Upper lobe of left lung (tissue), 6 donors: ENCODE results near the gene SPEN. TPM values are rescaled to one million over a fixed set of nuclear protein-coding genes. Genes with fewer than 3 reads are reported as not detected.
"Not testable (repeated sequence)": the region's sequence is repeated elsewhere in the genome, so short reads cannot be mapped to it uniquely, and the experiment has no call there.

Experiments used
- ATAC-seq, 2 donors: fragments of 200-7000 bp; cut with Tn5 transposase; one replicate each; pipeline ENCODE4 v1.9.1; 2022; ENCODE audit warnings: mild to moderate bottlenecking in 2 of 2, moderate library complexity in 2 of 2; ENCODE audit not compliant: low FRiP score in 2 of 2
- DNase-seq, 2 donors: peaks; one replicate each; pipeline ENCODE4 v3.0.0-alpha.2; 2019 to 2020
- H3K27ac ChIP-seq, 4 donors: fragments of 200-600 bp; sonication (generic); one replicate each; pipeline ENCODE4 v1.5.1; 2016 to 2019
- H3K27me3 ChIP-seq, 4 donors: fragments of 200-600 bp; sonication (generic); one replicate each; pipeline ENCODE4 v1.5.1; 2017 to 2019
- H3K36me3 ChIP-seq, 4 donors: fragments of 200-600 bp; sonication (generic); one replicate each; pipeline ENCODE4 v1.5.1; 2016 to 2019
- H3K4me1 ChIP-seq, 4 donors: fragments of 200-600 bp; sonication (generic); one replicate each; pipeline ENCODE4 v1.5.1; 2018 to 2019
- H3K4me3 ChIP-seq, 4 donors: fragments of 200-600 bp; sonication (generic); one replicate each; pipeline ENCODE4 v1.5.1; 2017 to 2019; ENCODE audit warnings: mild to moderate bottlenecking in 2 of 4, moderate library complexity in 1 of 4
- H3K9me3 ChIP-seq, 4 donors: fragments of 200-600 bp; sonication (generic); one replicate each; pipeline ENCODE4 v1.5.1; 2018 to 2019
- EP300 ChIP-seq, 4 donors: sonication (generic); formaldehyde crosslinking; IDR thresholded peaks; one replicate each; pipeline ENCODE4 v1.5.1; 2017; ENCODE audit warnings: antibody characterized with exemption in 4 of 4, control low read depth in 2 of 4
- POLR2A ChIP-seq, 4 donors: fragments of 450-650 bp; IDR thresholded peaks; one replicate each; pipeline ENCODE4 v1.5.1; 2016 to 2017; ENCODE audit warnings: antibody characterized with exemption in 4 of 4, mild to moderate bottlenecking in 2 of 4
- POLR2AphosphoS5 ChIP-seq, 2 donors: sonication (generic); formaldehyde crosslinking; IDR thresholded peaks; one replicate each; pipeline ENCODE4 v1.5.1; 2017; ENCODE audit warnings: antibody characterized with exemption in 2 of 2
- WGBS, 2 donors: methylation state at CpG; one replicate each; pipeline ENCODE4 v1.1.5; 2017 to 2018; 5-methylcytosine and 5-hydroxymethylcytosine counted together
- total RNA-seq, 6 donors: library from RNA; depleted of rRNA in 4 of 6; stranded (reverse); fragments of >200 nt in 4 of 6; gene quantifications; one replicate each; pipeline versions ENCODE4 v1.1.0 to v1.2.1, GENCODE V29; 2016 to 2021
- TF ChIP-seq, protein P1 (sequence below), 6 experiments: fragments of 450-650 bp in 4 of 6; fragments of 200-600 bp in 2 of 6; sonication (generic) in 2 of 6; IDR thresholded peaks; one replicate each; pipeline ENCODE4 v1.5.1; 2016 to 2019; ENCODE audit warnings: antibody characterized with exemption in 6 of 6
- donor health status: DM: no; HTN: no; CAD: no; lungs with moderate emphysema.
- donor health status: DM: no; HTN: yes; CAD: no; lungs with severe emphysema.

The SPEN gene
- total RNA-seq, 6 donors from 2014 or later = 41.5 to 73.3 (median 51.3) TPM

DNA sequence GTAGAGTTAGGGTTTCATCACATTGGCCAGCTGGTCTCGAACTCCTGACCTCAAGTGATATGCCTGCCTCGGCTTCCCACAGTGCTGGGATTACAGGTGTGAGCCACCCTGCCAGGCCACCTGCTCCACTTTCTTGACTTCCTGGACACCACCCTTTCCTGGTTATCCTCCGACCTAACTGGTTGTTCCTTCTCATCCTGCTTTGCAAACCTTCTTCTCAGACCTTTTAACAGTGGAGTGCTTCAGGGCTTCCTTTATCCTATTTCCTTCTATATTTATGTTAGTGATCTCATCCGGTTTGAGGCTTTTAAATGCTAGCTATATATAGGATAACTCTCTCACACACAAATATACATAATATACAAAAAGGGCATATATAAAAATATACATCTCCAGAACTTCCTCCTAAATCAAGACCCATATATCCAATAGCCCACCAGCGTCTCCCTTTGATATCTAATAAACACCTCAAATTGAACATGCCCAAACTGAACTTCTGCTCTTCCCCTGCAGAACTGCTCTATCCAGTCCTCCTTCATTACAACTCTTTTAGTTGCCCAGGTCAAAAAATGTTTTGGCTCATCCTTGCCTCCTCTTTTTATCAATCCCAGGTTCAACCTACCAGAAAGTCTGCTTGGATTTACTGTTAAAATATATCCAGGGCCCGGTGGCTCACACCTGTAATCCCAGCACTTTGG lies 20.5 kb upstream of the SPEN start:
- ATAC-seq (no peak), DNase-seq (no peak)
- H3K9me3 ChIP-seq = no peaks in the 10 kb centered on the region
- H3K27ac ChIP-seq = no peak overlapping the region
- TF ChIP-seq POLR2A (IDR thresholded peaks at IDR 0.05) (no peak), EP300 (IDR thresholded peaks at IDR 0.05) (no peak), POLR2AphosphoS5 (IDR thresholded peaks at IDR 0.05) (no peak)
- TF ChIP-seq, protein P1, sequence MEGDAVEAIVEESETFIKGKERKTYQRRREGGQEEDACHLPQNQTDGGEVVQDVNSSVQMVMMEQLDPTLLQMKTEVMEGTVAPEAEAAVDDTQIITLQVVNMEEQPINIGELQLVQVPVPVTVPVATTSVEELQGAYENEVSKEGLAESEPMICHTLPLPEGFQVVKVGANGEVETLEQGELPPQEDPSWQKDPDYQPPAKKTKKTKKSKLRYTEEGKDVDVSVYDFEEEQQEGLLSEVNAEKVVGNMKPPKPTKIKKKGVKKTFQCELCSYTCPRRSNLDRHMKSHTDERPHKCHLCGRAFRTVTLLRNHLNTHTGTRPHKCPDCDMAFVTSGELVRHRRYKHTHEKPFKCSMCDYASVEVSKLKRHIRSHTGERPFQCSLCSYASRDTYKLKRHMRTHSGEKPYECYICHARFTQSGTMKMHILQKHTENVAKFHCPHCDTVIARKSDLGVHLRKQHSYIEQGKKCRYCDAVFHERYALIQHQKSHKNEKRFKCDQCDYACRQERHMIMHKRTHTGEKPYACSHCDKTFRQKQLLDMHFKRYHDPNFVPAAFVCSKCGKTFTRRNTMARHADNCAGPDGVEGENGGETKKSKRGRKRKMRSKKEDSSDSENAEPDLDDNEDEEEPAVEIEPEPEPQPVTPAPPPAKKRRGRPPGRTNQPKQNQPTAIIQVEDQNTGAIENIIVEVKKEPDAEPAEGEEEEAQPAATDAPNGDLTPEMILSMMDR (IDR thresholded peaks at IDR 0.05) = no peak
- H3K4me1 ChIP-seq = peaks cover 0 to 8% (median 4%) of the 10 kb centered on the region in 4 donors
- H3K27me3 ChIP-seq = no peaks in the 10 kb centered on the region
- no peaks in the 10 kb centered on the region for H3K36me3 ChIP-seq
- 80 to 83% methylated on average over 6 of the region's 6 CpGs for WGBS, 2 donors
- H3K4me3 ChIP-seq = no peak overlapping the region

DNA sequence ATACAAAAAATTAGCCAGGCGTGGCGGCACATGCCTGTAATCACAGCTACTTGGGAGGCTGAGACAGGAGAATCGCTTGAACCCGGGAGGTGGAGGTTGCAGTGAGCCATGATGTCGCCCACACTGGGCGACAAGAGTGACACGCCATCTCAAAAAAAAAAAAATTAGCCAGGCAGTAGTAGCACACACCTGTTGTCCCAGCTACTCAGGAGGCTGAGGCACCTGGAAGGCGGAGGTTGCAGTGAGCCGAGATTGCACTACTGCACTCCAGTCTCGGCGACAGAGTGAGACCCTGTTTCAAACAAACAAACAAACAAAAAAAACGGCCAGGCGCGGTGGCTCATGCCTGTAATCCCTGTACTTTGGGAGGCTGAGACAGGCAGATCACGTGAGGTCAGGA lies 19.9 kb upstream of the SPEN start:
- H3K4me1 ChIP-seq = peaks cover 4 to 10% (median 9%) of the 10 kb centered on the region in 4 donors
- not testable (repeated sequence) for H3K27ac ChIP-seq, H3K9me3 ChIP-seq, DNase-seq, H3K4me3 ChIP-seq, ATAC-seq, H3K36me3 ChIP-seq, H3K27me3 ChIP-seq
- 86 to 97% methylated on average over 13 to 15 of the region's 15 CpGs for WGBS, 2 donors

DNA sequence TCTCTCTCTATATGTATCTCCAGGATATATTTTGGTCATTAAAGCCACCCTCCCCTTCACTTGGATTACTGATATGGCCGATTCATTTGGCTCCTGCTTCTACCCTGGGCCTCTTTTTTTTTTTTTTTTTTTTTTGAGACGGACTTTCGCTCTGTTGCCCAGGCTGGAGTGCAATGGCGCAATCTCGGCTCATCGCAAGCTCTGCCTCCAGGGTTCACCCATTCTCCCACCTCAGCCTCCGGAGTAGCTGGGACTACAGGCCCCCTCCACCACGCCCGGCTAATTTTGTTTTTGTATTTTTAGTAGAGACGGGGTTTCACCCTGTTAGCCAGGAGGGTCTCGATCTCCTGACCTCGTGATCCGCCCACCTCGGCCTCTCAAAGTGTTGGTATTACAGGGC lies 18.6 kb upstream of the SPEN start:
- H3K36me3 ChIP-seq, H3K27me3 ChIP-seq, ATAC-seq, H3K4me3 ChIP-seq, DNase-seq, H3K9me3 ChIP-seq: not testable (repeated sequence)
- Histone ChIP-seq H3K4me1 (peaks cover 10 to 17% (median 15%) of the 10 kb centered on the region in 4 donors), H3K27ac (peak overlapping the region in 1 of 4 donors; percentile 73)
- WGBS, 2 donors = 86 to 90% methylated on average over 14 of the region's 14 CpGs

DNA sequence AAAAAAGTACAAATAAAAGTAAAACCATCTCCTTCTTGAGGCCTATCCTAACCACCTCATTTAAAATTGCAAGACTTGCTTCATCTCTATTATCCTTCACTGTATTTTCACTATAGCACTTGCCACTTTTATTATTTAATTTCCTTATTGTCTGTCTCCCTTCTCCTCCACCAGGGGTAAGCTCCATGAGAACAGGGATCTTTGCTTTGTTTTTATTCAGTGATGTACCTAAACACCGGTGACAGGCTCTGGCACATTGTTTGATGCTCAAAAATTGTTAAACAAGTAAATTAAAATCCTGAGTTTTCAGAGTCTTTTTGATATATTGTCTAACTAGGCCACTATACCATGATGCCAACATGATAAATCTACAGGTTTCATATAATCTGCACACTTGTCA lies 17.2 kb upstream of the SPEN start:
- no peaks in the 10 kb centered on the region for H3K9me3 ChIP-seq
- ATAC-seq (no peak), DNase-seq (no peak)
- peak overlapping the region; percentile 49 to 73 (median 56) for H3K27ac ChIP-seq
- H3K4me3 ChIP-seq = peak overlapping the region in 2 of 4 donors; percentile 3 to 15
- no peaks in the 10 kb centered on the region for H3K27me3 ChIP-seq
- H3K36me3 ChIP-seq = no peaks in the 10 kb centered on the region
- 76 to 96% methylated on average over 1 of the region's 1 CpG for WGBS, 2 donors
- TF ChIP-seq, protein P1 (IDR thresholded peaks at IDR 0.05) = peak in 1 of 6 experiments; percentile 10
- no peak for TF ChIP-seq POLR2AphosphoS5 (IDR thresholded peaks at IDR 0.05)
- H3K4me1 ChIP-seq = peaks cover 10 to 17% (median 15%) of the 10 kb centered on the region in 4 donors

DNA sequence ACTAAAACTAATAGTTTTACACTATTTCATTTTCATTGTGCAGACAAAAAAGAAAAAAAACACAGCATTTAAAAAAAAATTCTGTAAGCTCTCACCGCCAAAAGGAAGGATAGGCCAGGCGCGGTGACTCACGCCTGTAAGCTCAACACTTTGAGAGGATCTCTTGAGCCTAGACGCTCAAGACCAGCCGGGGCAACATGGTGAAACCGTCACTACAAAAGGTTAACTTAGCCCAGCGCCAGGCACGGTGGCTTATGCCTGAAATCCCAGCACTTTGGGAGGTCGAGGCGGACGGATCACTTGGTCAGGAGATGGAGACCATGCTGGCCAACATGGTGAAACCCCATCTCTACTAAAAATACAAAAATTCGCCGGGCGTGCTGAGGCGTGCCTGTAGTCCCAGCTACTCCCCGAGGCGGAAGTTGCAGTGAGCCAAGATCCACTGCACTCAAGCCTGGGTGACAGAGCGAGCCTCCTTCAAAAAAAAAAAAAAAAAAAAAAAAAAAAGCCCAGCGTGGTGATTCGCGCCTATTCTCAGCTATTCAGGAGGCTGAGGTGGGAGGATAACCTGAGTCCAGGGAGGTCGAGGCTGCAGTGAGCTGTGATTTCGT lies 14.3 kb upstream of the SPEN start:
- DNase-seq (peak in 1 of 2 donors; percentile 77), ATAC-seq (no peak)
- Histone ChIP-seq H3K27ac (peak overlapping the region; percentile 99 to 100 (median 100)), H3K4me1 (peaks cover 16 to 31% (median 17%) of the 10 kb centered on the region in 4 donors), H3K4me3 (peak overlapping the region in 3 of 4 donors; percentile 71 to 80 (median 72)), H3K27me3 (no peaks in the 10 kb centered on the region), H3K36me3 (no peaks in the 10 kb centered on the region), H3K9me3 (no peaks in the 10 kb centered on the region)
- TF ChIP-seq POLR2AphosphoS5 (IDR thresholded peaks at IDR 0.05) = peak in 1 of 2 donors; percentile 37
- TF ChIP-seq POLR2A (IDR thresholded peaks at IDR 0.05) = peak in 2 of 4 donors; percentile 31 to 34
- TF ChIP-seq EP300 (IDR thresholded peaks at IDR 0.05) = no peak
- TF ChIP-seq, protein P1 (IDR thresholded peaks at IDR 0.05) = peak in 1 of 6 experiments; percentile 10
- WGBS, 2 donors = 55 to 59% methylated on average over 22 to 24 of the region's 24 CpGs
